ENCODE data around the gene MED29. TPM values are rescaled to one million over a fixed set of nuclear protein-coding genes. Genes with fewer than 3 reads are reported as not detected.
A peak's percentile ranks its signal among the peaks of the same experiment; 100 is the strongest.

MED29 gene
- total RNA-seq, 1 donor, result 19.9 TPM

GRCh38 chr19:39351537-39352064, 39.6 kb upstream of the MED29 start:
- H3K79me2 ChIP-seq (ENCODE audit: insufficient read depth, low read length), result peaks cover 86% of the 10 kb centered on the region
- H3K4me3 ChIP-seq (ENCODE audit: insufficient read depth, low read length), result no peak overlapping the region
- H2AFZ ChIP-seq (ENCODE audit: low read length), result no peak overlapping the region
- peak overlapping the region; percentile 60 for H3K27ac ChIP-seq (ENCODE audit: low read depth, low read length)
- DNase-seq (ENCODE audit: insufficient read length, low spot score, missing footprints), result peak; percentile 88
- peaks cover 39% of the 10 kb centered on the region for H3K4me1 ChIP-seq (ENCODE audit: insufficient read depth, low read length)
- no peaks in the 10 kb centered on the region for H3K27me3 ChIP-seq (ENCODE audit: insufficient read depth, low read length)
- H3K36me3 ChIP-seq (ENCODE audit: insufficient read depth, low read length), result peaks cover 62% of the 10 kb centered on the region
- peak; percentile 21 for TF ChIP-seq CTCF (IDR thresholded peaks at IDR 0.05; ENCODE audit: extremely low read depth, low read depth, low read length)
- H3K9me3 ChIP-seq (ENCODE audit: low read depth, low read length), result no peaks in the 10 kb centered on the region
- H4K20me1 ChIP-seq (ENCODE audit: insufficient read depth, low read length), result peaks cover 39% of the 10 kb centered on the region
- H3K4me2 ChIP-seq (ENCODE audit: insufficient read depth, low read length), result peak overlapping the region; percentile 65

GRCh38 chr19:39352381-39353255, 38.6 kb upstream of the MED29 start:
- H4K20me1 ChIP-seq (ENCODE audit: insufficient read depth, low read length), result peaks cover 31% of the 10 kb centered on the region
- TF ChIP-seq CTCF (IDR thresholded peaks at IDR 0.05; ENCODE audit: extremely low read depth, low read depth, low read length), result no peak
- peaks cover 30% of the 10 kb centered on the region for H3K4me1 ChIP-seq (ENCODE audit: insufficient read depth, low read length)
- peak; percentile 86 for DNase-seq (ENCODE audit: insufficient read length, low spot score, missing footprints)
- no peak overlapping the region for H3K4me3 ChIP-seq (ENCODE audit: insufficient read depth, low read length)
- H3K27ac ChIP-seq (ENCODE audit: low read depth, low read length), result peak overlapping the region; percentile 60
- peak overlapping the region; percentile 65 for H3K4me2 ChIP-seq (ENCODE audit: insufficient read depth, low read length)
- H2AFZ ChIP-seq (ENCODE audit: low read length), result no peak overlapping the region
- H3K36me3 ChIP-seq (ENCODE audit: insufficient read depth, low read length), result peaks cover 72% of the 10 kb centered on the region
- H3K9me3 ChIP-seq (ENCODE audit: low read depth, low read length), result no peaks in the 10 kb centered on the region
- no peaks in the 10 kb centered on the region for H3K27me3 ChIP-seq (ENCODE audit: insufficient read depth, low read length)
- peaks cover 85% of the 10 kb centered on the region for H3K79me2 ChIP-seq (ENCODE audit: insufficient read depth, low read length)

GRCh38 chr19:39355253-39355652, 35.9 kb upstream of the MED29 start:
- no peak for TF ChIP-seq CTCF (IDR thresholded peaks at IDR 0.05; ENCODE audit: extremely low read depth, low read depth, low read length)
- H3K4me2 ChIP-seq (ENCODE audit: insufficient read depth, low read length), result no peak overlapping the region
- no peaks in the 10 kb centered on the region for H3K9me3 ChIP-seq (ENCODE audit: low read depth, low read length)
- H4K20me1 ChIP-seq (ENCODE audit: insufficient read depth, low read length), result peaks cover 8% of the 10 kb centered on the region
- peaks cover 75% of the 10 kb centered on the region for H3K36me3 ChIP-seq (ENCODE audit: insufficient read depth, low read length)
- DNase-seq (ENCODE audit: insufficient read length, low spot score, missing footprints), result peak; percentile 68
- no peak overlapping the region for H3K4me3 ChIP-seq (ENCODE audit: insufficient read depth, low read length)
- no peaks in the 10 kb centered on the region for H3K27me3 ChIP-seq (ENCODE audit: insufficient read depth, low read length)
- peaks cover 61% of the 10 kb centered on the region for H3K79me2 ChIP-seq (ENCODE audit: insufficient read depth, low read length)
- H2AFZ ChIP-seq (ENCODE audit: low read length), result no peak overlapping the region
- no peak overlapping the region for H3K27ac ChIP-seq (ENCODE audit: low read depth, low read length)
- peaks cover 22% of the 10 kb centered on the region for H3K4me1 ChIP-seq (ENCODE audit: insufficient read depth, low read length)

GRCh38 chr19:39356073-39356472, 35.1 kb upstream of the MED29 start:
- H4K20me1 ChIP-seq (ENCODE audit: insufficient read depth, low read length), result peaks cover 9% of the 10 kb centered on the region
- H2AFZ ChIP-seq (ENCODE audit: low read length), result no peak overlapping the region
- peaks cover 60% of the 10 kb centered on the region for H3K79me2 ChIP-seq (ENCODE audit: insufficient read depth, low read length)
- peaks cover 21% of the 10 kb centered on the region for H3K4me1 ChIP-seq (ENCODE audit: insufficient read depth, low read length)
- H3K4me3 ChIP-seq (ENCODE audit: insufficient read depth, low read length), result no peak overlapping the region
- H3K36me3 ChIP-seq (ENCODE audit: insufficient read depth, low read length), result peaks cover 81% of the 10 kb centered on the region
- no peaks in the 10 kb centered on the region for H3K27me3 ChIP-seq (ENCODE audit: insufficient read depth, low read length)
- no peaks in the 10 kb centered on the region for H3K9me3 ChIP-seq (ENCODE audit: low read depth, low read length)
- H3K27ac ChIP-seq (ENCODE audit: low read depth, low read length), result no peak overlapping the region
- no peak for TF ChIP-seq CTCF (IDR thresholded peaks at IDR 0.05; ENCODE audit: extremely low read depth, low read depth, low read length)
- H3K4me2 ChIP-seq (ENCODE audit: insufficient read depth, low read length), result no peak overlapping the region
- no peak for DNase-seq (ENCODE audit: insufficient read length, low spot score, missing footprints)

Data from osteoblast (primary cell).